Kidney (tissue), 22 donors: ENCODE data around the gene CYP3A5. TPM values are rescaled to one million over a fixed set of nuclear protein-coding genes. Genes with fewer than 3 reads are reported as not detected.
"Not testable (repeated sequence)": the region's sequence is repeated elsewhere in the genome, so short reads cannot be mapped to it uniquely, and the experiment has no call there.

ENCODE experiments used
- DNase-seq, 5 donors: peaks; one replicate each; pipeline ENCODE4 v3.0.0-alpha.2; 2013 to 2020
- FAIRE-seq: peaks from 2 replicates; lab custom pipeline; 2012; peaks lifted over from hg19 to GRCh38; lab: Jason Lieb, UNC
- H3K27ac ChIP-seq, 2 donors: one replicate each; pipeline ENCODE4 v1.7.0; 2013; ENCODE audit warnings: low read depth in 2 of 2, low read length in 2 of 2, inconsistent platforms in 1 of 2
- H3K27me3 ChIP-seq: one replicate; pipeline ENCODE4 v1.7.1; 2013; ENCODE audit warnings: low read length, inconsistent platforms; ENCODE audit not compliant: control insufficient read depth, insufficient read depth
- H3K36me3 ChIP-seq, 3 donors: one replicate each; pipeline versions ENCODE4 v1.7.0 to v1.7.1; 2013; ENCODE audit warnings: low read length in 3 of 3, control low read depth in 1 of 3, inconsistent platforms in 1 of 3; ENCODE audit not compliant: insufficient read depth in 3 of 3, control insufficient read depth in 2 of 3
- H3K4me1 ChIP-seq, 3 donors: one replicate each; pipeline versions ENCODE4 v1.7.0 to v1.7.1; 2013; ENCODE audit warnings: low read length in 3 of 3, inconsistent platforms in 1 of 3, low read depth in 1 of 3; ENCODE audit not compliant: control insufficient read depth in 2 of 3, insufficient read depth in 2 of 3
- H3K4me3 ChIP-seq, 3 donors: one replicate each; pipeline versions ENCODE4 v1.7.0 to v1.8.1; 2013; ENCODE audit warnings: low read length in 3 of 3, control low read depth in 1 of 3, inconsistent platforms in 1 of 3
- H3K9ac ChIP-seq, 3 donors: one replicate each; pipeline versions ENCODE4 v1.7.0 to v1.7.1; 2013; ENCODE audit warnings: low read length in 3 of 3, control low read depth in 1 of 3, inconsistent platforms in 1 of 3
- H3K9me3 ChIP-seq, 3 donors: one replicate each; pipeline versions ENCODE4 v1.7.0 to v1.7.1; 2013; ENCODE audit warnings: low read length in 3 of 3, control low read depth in 1 of 3, inconsistent platforms in 1 of 3; ENCODE audit not compliant: control insufficient read depth in 2 of 3, insufficient read depth in 1 of 3
- CTCF ChIP-seq: IDR thresholded peaks from 3 replicates; pipeline ENCODE4 v1.5.1; 2012; ENCODE audit warnings: mild to moderate bottlenecking, moderate library complexity, borderline replicate concordance; ENCODE audit not compliant: insufficient read depth; ENCODE audit errors: extremely low read depth
- intact Hi-C: fragments of 100-400 bp; cut with DNase I; formaldehyde crosslinking; loops from one replicate; pipeline ENCODE4 v1.11.1; 2022
- long read RNA-seq, 10 donors: library from polyadenylated mRNA in 1 of 10; unstranded in 1 of 10; transcript quantifications; one replicate each; pipeline ENCODE4 v2.0.0 and lab custom pipeline, GENCODE V29; 2021 to 2026
- polyA plus RNA-seq: library from polyadenylated mRNA; stranded (reverse); fragments of 350-450 nt; fragmentation: Illumina TruSeq; extraction: RNeasy Lipid Tissue Mini Kit (QIAGEN cat#74804); gene quantifications from one replicate; pipeline ENCODE4 v1.2.3, GENCODE V29; 2014; ENCODE audit warnings: low read depth, low replicate concordance; ENCODE audit not compliant: insufficient read depth
- total RNA-seq: library from RNA; stranded (reverse); fragmentation: NEBNext Ultra II Directional; extraction: Animal tissue kit (Norgen Biotek cat#: 25700); gene quantifications from one replicate; pipeline ENCODE4 v1.2.1, GENCODE V29; 2021
- donor health status: control.
- donor health status: control.
- donor health status: control.
- donor health status: control.
- donor health status: control.
- donor health status: DM: yes; HTN: yes; CAD: no.
- donor health status: Normal renal cell carcinoma (clear cell type).

CYP3A5 gene
- total RNA-seq (13.5 TPM), polyA plus RNA-seq (7.6 TPM)
- long read RNA-seq, donor 1: 0 reads
- long read RNA-seq, donor 2: 0 reads
- long read RNA-seq, donor 3: 0 reads
- long read RNA-seq, donor 4: 0 reads
- long read RNA-seq, donor 5: 0 reads
- long read RNA-seq, donor 6: 0 reads
- long read RNA-seq, donor 7, partial matches to known transcripts: 2 of 13 reads
- long read RNA-seq, donor 7, other reads (novel, unspliced or antisense): 5 of 13 reads
- long read RNA-seq, donor 8: 0 reads
- long read RNA-seq, donor 9: 0 reads
- long read RNA-seq, donor 10: 0 reads

DNA sequence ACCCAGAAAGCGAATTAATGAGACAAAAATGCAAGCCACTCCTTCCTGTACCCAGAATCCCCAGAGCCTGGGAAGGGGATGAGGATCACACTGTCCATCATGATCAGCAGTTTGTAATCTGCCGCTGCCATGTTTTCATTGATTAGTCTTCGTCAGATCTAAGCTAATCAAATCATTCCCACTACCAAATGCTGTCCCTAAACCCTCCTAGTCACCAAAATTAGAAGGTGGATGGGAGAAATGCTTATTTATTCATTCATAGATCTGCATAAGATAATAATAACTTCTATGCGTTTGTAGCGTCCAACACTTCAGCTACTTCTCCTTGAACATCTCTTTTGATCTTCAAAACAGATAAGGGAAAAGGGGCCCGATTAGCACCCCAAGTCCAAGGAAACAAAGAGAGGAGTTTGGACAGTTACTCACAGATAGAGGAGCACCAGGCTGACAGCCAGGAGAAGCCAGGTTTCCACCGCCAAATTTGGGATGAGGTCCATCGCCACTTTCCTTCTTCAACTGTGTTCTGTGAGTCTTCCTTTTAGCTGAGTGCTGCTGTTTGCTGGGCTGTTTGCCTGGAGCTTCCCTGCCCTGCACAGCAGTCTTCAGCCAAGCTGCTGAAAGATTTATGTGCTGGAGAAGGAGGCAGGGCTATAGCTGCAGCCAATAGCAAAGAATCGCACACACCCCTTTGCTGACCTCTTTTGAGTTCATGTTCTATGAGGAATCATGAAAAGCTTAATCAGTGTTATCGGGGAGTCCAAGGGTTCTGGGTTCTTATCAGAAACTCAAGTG is at the start of gene CYP3A5:
CYP3A5 (minus strand) TSS at position 597 of the 792 bp plus-strand sequence; CDS start at position 497, 100 bp downstream.
- DNase-seq: no peak
- H3K27ac ChIP-seq: peak within 1 kb of the TSS in 1 of 2 donors; percentile 40
- FAIRE-seq: no peak

GRCh38 chr7:99728615-99729014 is 48.8 kb upstream of the CYP3A5 start:
- no peak for TF ChIP-seq CTCF
- no peak for DNase-seq
- no peak overlapping the region for H3K4me3 ChIP-seq
- intact Hi-C loops: no loop called here
- no peak overlapping the region for H3K9ac ChIP-seq
- no peak overlapping the region for H3K27ac ChIP-seq
- no peak for FAIRE-seq
- H3K36me3 ChIP-seq: no peaks in the 10 kb centered on the region
- H3K27me3 ChIP-seq: no peaks in the 10 kb centered on the region
- no peaks in the 10 kb centered on the region for H3K4me1 ChIP-seq
- no peaks in the 10 kb centered on the region for H3K9me3 ChIP-seq

More for the DNA sequence above, at the start of gene CYP3A5:
- Histone ChIP-seq H3K9me3 (no peaks in the 10 kb centered on the region), H3K9ac (peak within 1 kb of the TSS in 1 of 3 donors; percentile 6), H3K36me3 (no peaks in the 10 kb centered on the region), H3K27me3 (no peaks in the 10 kb centered on the region), H3K4me3 (peak within 1 kb of the TSS in 2 of 3 donors; percentile 51 to 70), H3K4me1 (no peaks in the 10 kb centered on the region)
- intact Hi-C loops: no loop called here
- no peak for TF ChIP-seq CTCF

DNA sequence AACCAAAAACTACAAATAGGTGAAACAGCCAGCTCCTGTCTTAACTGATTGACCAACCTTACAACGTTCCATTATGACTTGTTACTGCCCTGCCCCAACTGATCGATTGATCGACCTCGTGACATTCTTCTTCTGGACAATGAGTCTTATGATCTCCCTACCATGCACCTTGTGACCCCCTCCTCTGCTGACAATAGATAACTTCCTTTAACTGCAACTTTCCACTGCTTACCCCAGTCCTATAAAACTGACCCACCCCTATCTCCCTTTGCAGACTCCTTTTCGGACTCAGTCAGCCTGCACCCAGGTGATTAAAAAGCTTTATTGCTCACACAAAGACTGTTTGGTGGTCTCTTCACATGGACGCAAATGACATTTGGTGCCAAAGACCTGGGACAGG is 43.4 kb upstream of the CYP3A5 start:
- DNase-seq, FAIRE-seq: not testable (repeated sequence)

More for the DNA sequence above, 43.4 kb upstream of the CYP3A5 start:
- H3K9me3 ChIP-seq, H3K4me1 ChIP-seq, H3K9ac ChIP-seq, intact Hi-C loops, H3K4me3 ChIP-seq, H3K36me3 ChIP-seq, H3K27me3 ChIP-seq, H3K27ac ChIP-seq: not testable (repeated sequence)
